GM12865 (cell line): ENCODE results near the gene C5orf24.
A peak's percentile ranks its signal among the peaks of the same experiment; 100 is the strongest.

Experiments used
- DNase-seq: peaks from one replicate; pipeline ENCODE4 v3.0.0; 2010; ENCODE audit warnings: low read depth
- H3K4me3 ChIP-seq: 2 replicates; pipeline ENCODE4 v1.5.1; 2011; ENCODE audit warnings: mild to moderate bottlenecking, low read depth, low read length, control low read depth
- CTCF ChIP-seq: IDR thresholded peaks from 2 replicates; pipeline ENCODE4 v1.5.1; 2011; ENCODE audit warnings: low read length, control low read depth, low read depth, inconsistent platforms; ENCODE audit not compliant: insufficient read depth; ENCODE audit errors: missing control alignments

The C5orf24 gene

GRCh38 chr5:134892926-134893325 lies 47.2 kb downstream of the C5orf24 start:
- DNase-seq = no peak
- TF ChIP-seq CTCF = no peak
- no peak overlapping the region for H3K4me3 ChIP-seq

- no peak for DNase-seq
Measured at GRCh38 chr5:134893748-134894505, 48.2 kb downstream of the C5orf24 start.

GRCh38 chr5:134902071-134902801 lies 56.5 kb downstream of the C5orf24 start:
- TF ChIP-seq CTCF = no peak
- no peak overlapping the region for H3K4me3 ChIP-seq
- DNase-seq = peak; percentile 81

More at GRCh38 chr5:134893748-134894505, 48.2 kb downstream of the C5orf24 start:
- no peak for TF ChIP-seq CTCF
- H3K4me3 ChIP-seq = no peak overlapping the region

GRCh38 chr5:134904610-134905245 lies 59.0 kb downstream of the C5orf24 start, which contains the start of gene PCBD2:
PCBD2 (plus strand) TSS chr5:134905131; CDS start chr5:134905140, 9 bp downstream.
- peak within 1 kb of the TSS; percentile 79 for H3K4me3 ChIP-seq
- peak; percentile 97 for DNase-seq
- peak; percentile 98 for TF ChIP-seq CTCF

GRCh38 chr5:134905246-134905996 lies 59.7 kb downstream of the C5orf24 start:
- TF ChIP-seq CTCF = peak; percentile 59
- peak; percentile 85 for DNase-seq
- peak overlapping the region; percentile 79 for H3K4me3 ChIP-seq

- DNase-seq = no peak
- no peak overlapping the region for H3K4me3 ChIP-seq
- TF ChIP-seq CTCF = no peak
Measured at GRCh38 chr5:134906811-134907210, 61.0 kb downstream of the C5orf24 start.
